GM23338 (cell line): Measurements from ENCODE around the gene CLOCK. TPM values are rescaled to one million over a fixed set of nuclear protein-coding genes. Genes with fewer than 3 reads are reported as not detected.

Experiments used
- ATAC-seq: fragments of 200-7000 bp; cut with Tn5 transposase; 3 replicates; pipeline ENCODE4 v1.9.1; 2020
- DNase-seq: peaks from one replicate; pipeline ENCODE4 v3.0.0-alpha.2; 2015; ENCODE audit warnings: low spot score
- H2AFZ ChIP-seq: fragments of 200-600 bp; sonication (generic); 2 replicates; pipeline ENCODE4 v1.8.0; 2016; ENCODE audit warnings: antibody characterized with exemption, mild to moderate bottlenecking, moderate library complexity
- H3F3A ChIP-seq: fragments of 200-600 bp; sonication (generic); replicated peaks from 2 replicates; pipeline ENCODE4 v1.8.0; 2017; ENCODE audit warnings: antibody characterized with exemption, mixed run types, low read depth
- H3K27ac ChIP-seq: fragments of 200-600 bp; sonication (generic); 2 replicates; pipeline ENCODE4 v1.6.1; 2016; ENCODE audit warnings: low read depth
- H3K27me3 ChIP-seq: fragments of 200-600 bp; sonication (generic); 2 replicates; pipeline ENCODE4 v1.8.0; 2016; ENCODE audit warnings: mild to moderate bottlenecking, mixed run types, moderate library complexity; ENCODE audit not compliant: insufficient read depth
- H3K36me3 ChIP-seq: fragments of 200-600 bp; sonication (generic); 2 replicates; pipeline ENCODE4 v1.8.0; 2016; ENCODE audit warnings: mild to moderate bottlenecking; ENCODE audit not compliant: insufficient read depth
- H3K4me1 ChIP-seq: fragments of 200-600 bp; sonication (generic); 2 replicates; pipeline ENCODE4 v1.8.0; 2016; ENCODE audit warnings: mild to moderate bottlenecking, moderate library complexity; ENCODE audit not compliant: insufficient read depth
- H3K4me2 ChIP-seq: fragments of 200-600 bp; sonication (generic); 2 replicates; pipeline ENCODE4 v1.7.1; 2017; ENCODE audit warnings: mixed run types
- H3K4me3 ChIP-seq: fragments of 200-600 bp; sonication (generic); 2 replicates; pipeline ENCODE4 v1.6.1; 2016; ENCODE audit warnings: mixed run types
- H3K79me2 ChIP-seq: fragments of 200-600 bp; sonication (generic); replicated peaks from 2 replicates; pipeline ENCODE4 v1.8.0; 2017; ENCODE audit warnings: mild to moderate bottlenecking; ENCODE audit not compliant: insufficient read depth
- H3K9me2 ChIP-seq: fragments of 200-600 bp; sonication (generic); 2 replicates; pipeline ENCODE4 v1.8.0; 2017; ENCODE audit not compliant: insufficient read depth
- H4K20me1 ChIP-seq: fragments of 200-600 bp; sonication (generic); replicated peaks from 2 replicates; pipeline ENCODE4 v1.8.0; 2017; ENCODE audit warnings: mild to moderate bottlenecking; ENCODE audit not compliant: insufficient read depth
- H3K27ac Mint-ChIP-seq: 2 replicates; pipeline ENCODE4 v1.8.0; 2020; ENCODE audit warnings: inconsistent platforms, mild to moderate bottlenecking, moderate library complexity, mixed read lengths
- H3K27me3 Mint-ChIP-seq: 3 replicates; pipeline ENCODE4 v1.8.0; 2022; ENCODE audit warnings: low read depth, mild to moderate bottlenecking, moderate library complexity, mixed read lengths, inconsistent platforms; ENCODE audit not compliant: insufficient read depth, poor library complexity
- H3K36me3 Mint-ChIP-seq: 3 replicates; pipeline ENCODE4 v1.8.0; 2021; ENCODE audit warnings: low read depth, mild to moderate bottlenecking, inconsistent platforms, moderate library complexity, mixed read lengths
- H3K4me1 Mint-ChIP-seq: 3 replicates; pipeline ENCODE4 v1.8.0; 2020; ENCODE audit warnings: mild to moderate bottlenecking, inconsistent platforms, mixed read lengths
- H3K4me3 Mint-ChIP-seq: 3 replicates; pipeline ENCODE4 v1.8.0; 2021; ENCODE audit warnings: moderate library complexity, mild to moderate bottlenecking, inconsistent platforms, mixed read lengths
- H3K9me3 Mint-ChIP-seq: 3 replicates; pipeline ENCODE4 v1.8.0; 2020; ENCODE audit warnings: moderate library complexity, mild to moderate bottlenecking, inconsistent platforms, mixed read lengths
- CREB1 ChIP-seq: fragments of 250-450 bp; sonication (Bioruptor Pico); IDR thresholded peaks from 2 replicates; pipeline ENCODE4 v1.5.0; 2020; ENCODE audit warnings: low read depth, mild to moderate bottlenecking, moderate library complexity
- ETS1 ChIP-seq: IDR thresholded peaks from 2 replicates; pipeline ENCODE4 v1.6.1; 2016; ENCODE audit warnings: antibody characterized with exemption
- EZH2 ChIP-seq: fragments of 200-600 bp; sonication (generic); IDR thresholded peaks from one replicate; pipeline ENCODE4 v1.8.0; 2017; ENCODE audit warnings: antibody characterized with exemption, mild to moderate bottlenecking, low read depth; ENCODE audit not compliant: unreplicated experiment
- EZH2phosphoT487 ChIP-seq: fragments of 200-600 bp; sonication (generic); IDR thresholded peaks from one replicate; pipeline ENCODE4 v1.8.1; 2018; ENCODE audit warnings: antibody characterized with exemption; ENCODE audit not compliant: unreplicated experiment
- JUNB ChIP-seq: IDR thresholded peaks from one replicate; pipeline ENCODE4 v1.6.1; 2016; ENCODE audit warnings: antibody characterized with exemption; ENCODE audit not compliant: unreplicated experiment
- NANOG ChIP-seq: IDR thresholded peaks from 2 replicates; pipeline ENCODE4 v1.6.1; 2016; ENCODE audit warnings: antibody characterized with exemption, borderline replicate concordance
- POLR2AphosphoS5 ChIP-seq: IDR thresholded peaks from 2 replicates; pipeline ENCODE4 v1.6.1; 2016; ENCODE audit warnings: antibody characterized with exemption, low read depth
- REST ChIP-seq: IDR thresholded peaks from one replicate; pipeline ENCODE4 v1.6.1; 2018; ENCODE audit warnings: antibody characterized with exemption; ENCODE audit not compliant: unreplicated experiment
- STAT1 ChIP-seq: IDR thresholded peaks from one replicate; pipeline ENCODE4 v1.6.1; 2016; ENCODE audit warnings: antibody characterized with exemption; ENCODE audit not compliant: unreplicated experiment
- ZNF114 ChIP-seq: fragments of 250-450 bp; sonication (Bioruptor Pico); IDR thresholded peaks from 2 replicates; pipeline ENCODE4 v1.5.0; 2020; ENCODE audit warnings: mild to moderate bottlenecking, moderate library complexity
- ZNF331 ChIP-seq: fragments of 250-450 bp; sonication (Bioruptor Pico); IDR thresholded peaks from 2 replicates; pipeline ENCODE4 v1.5.0; 2020; ENCODE audit warnings: low read depth, mild to moderate bottlenecking, moderate library complexity
- ZNF462 ChIP-seq: fragments of 250-450 bp; sonication (Bioruptor Pico); IDR thresholded peaks from 2 replicates; pipeline ENCODE4 v1.5.0; 2020; ENCODE audit warnings: mild to moderate bottlenecking, moderate library complexity
- polyA plus RNA-seq: library from polyadenylated mRNA; unstranded; fragments of >200 nt; fragmentation: Nextera tagmentation; extraction: Ambion mirVana; gene quantifications from 2 replicates; pipeline ENCODE4 v1.2.1, GENCODE V29; 2016
- total RNA-seq: library from RNA; depleted of rRNA; stranded (reverse); fragments of >200 nt; shearing (Covaris generic); gene quantifications from 2 replicates; pipeline ENCODE4 v1.2.3, GENCODE V29; 2014
- TF ChIP-seq, protein P1 (sequence below), 2 experiments: fragments of 200-600 bp in 1 of 2; sonication (generic) in 1 of 2; conservative IDR thresholded peaks; 2 replicates each; pipeline versions ENCODE4 v1.5.1 to v1.6.1; 2016 to 2017; ENCODE audit warnings: antibody characterized with exemption in 2 of 2, low read depth in 2 of 2, mild to moderate bottlenecking in 2 of 2, moderate library complexity in 1 of 2

CLOCK gene
- total and polyA plus RNA-seq, 2 experiments from 2014 or later: 17.1 to 28.8 TPM

- H3K27ac Mint-ChIP-seq: no peak overlapping the region
- H3K36me3 ChIP-seq: no peaks in the 10 kb centered on the region
- H3K79me2 ChIP-seq: peaks cover 51% of the 10 kb centered on the region
- H3K4me3 Mint-ChIP-seq: no peak overlapping the region
- no peaks in the 10 kb centered on the region for H3K27me3 ChIP-seq
- H4K20me1 ChIP-seq: 0 out of 2 replicates have a peak, but pooled peaks cover 3% of the 10 kb centered on the region
- H3F3A ChIP-seq: no peaks in the 10 kb centered on the region
- H3K27ac ChIP-seq: no peak overlapping the region
- ATAC-seq: no peak
- no peak overlapping the region for H2AFZ ChIP-seq
- TF ChIP-seq NANOG (no peak), EZH2phosphoT487 (no peak), ETS1 (no peak), STAT1 (no peak), ZNF462 (no peak), CREB1 (CRISPR knock-in tag) (no peak), EZH2 (no peak), ZNF331 (no peak), JUNB (no peak), REST (no peak), POLR2AphosphoS5 (no peak), ZNF114 (no peak)
- TF ChIP-seq, protein P1, sequence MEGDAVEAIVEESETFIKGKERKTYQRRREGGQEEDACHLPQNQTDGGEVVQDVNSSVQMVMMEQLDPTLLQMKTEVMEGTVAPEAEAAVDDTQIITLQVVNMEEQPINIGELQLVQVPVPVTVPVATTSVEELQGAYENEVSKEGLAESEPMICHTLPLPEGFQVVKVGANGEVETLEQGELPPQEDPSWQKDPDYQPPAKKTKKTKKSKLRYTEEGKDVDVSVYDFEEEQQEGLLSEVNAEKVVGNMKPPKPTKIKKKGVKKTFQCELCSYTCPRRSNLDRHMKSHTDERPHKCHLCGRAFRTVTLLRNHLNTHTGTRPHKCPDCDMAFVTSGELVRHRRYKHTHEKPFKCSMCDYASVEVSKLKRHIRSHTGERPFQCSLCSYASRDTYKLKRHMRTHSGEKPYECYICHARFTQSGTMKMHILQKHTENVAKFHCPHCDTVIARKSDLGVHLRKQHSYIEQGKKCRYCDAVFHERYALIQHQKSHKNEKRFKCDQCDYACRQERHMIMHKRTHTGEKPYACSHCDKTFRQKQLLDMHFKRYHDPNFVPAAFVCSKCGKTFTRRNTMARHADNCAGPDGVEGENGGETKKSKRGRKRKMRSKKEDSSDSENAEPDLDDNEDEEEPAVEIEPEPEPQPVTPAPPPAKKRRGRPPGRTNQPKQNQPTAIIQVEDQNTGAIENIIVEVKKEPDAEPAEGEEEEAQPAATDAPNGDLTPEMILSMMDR (conservative IDR thresholded peaks at IDR 0.05; ENCODE audit: low read depth in 2 of 2): no peak
- H3K4me1 Mint-ChIP-seq: peaks cover 13% of the 10 kb centered on the region; the same call in 2 of the 3 replicates
- H3K27me3 Mint-ChIP-seq: no peaks in the 10 kb centered on the region
- no peak overlapping the region for H3K4me2 ChIP-seq
- H3K36me3 Mint-ChIP-seq: peaks cover 14% of the 10 kb centered on the region
- no peaks in the 10 kb centered on the region for H3K9me2 ChIP-seq
- peaks cover 10% of the 10 kb centered on the region; the same call in 1 of the 2 replicates for H3K4me1 ChIP-seq
- DNase-seq: no peak
- H3K4me3 ChIP-seq: no peak overlapping the region
- H3K9me3 Mint-ChIP-seq: no peaks in the 10 kb centered on the region
Observed at GRCh38 chr4:55507612-55508011, 39.1 kb downstream of the CLOCK start.
